ENCODE data around the gene GJD2.

GJD2 gene

GRCh38 chr15:34754674-34755418, at the start of gene GJD2:
Gene GJD2, minus strand, starts transcription at chr15:34754998. Its CDS starts 510 bp downstream, at chr15:34754488.
- no peak for DNase-seq

DNA sequence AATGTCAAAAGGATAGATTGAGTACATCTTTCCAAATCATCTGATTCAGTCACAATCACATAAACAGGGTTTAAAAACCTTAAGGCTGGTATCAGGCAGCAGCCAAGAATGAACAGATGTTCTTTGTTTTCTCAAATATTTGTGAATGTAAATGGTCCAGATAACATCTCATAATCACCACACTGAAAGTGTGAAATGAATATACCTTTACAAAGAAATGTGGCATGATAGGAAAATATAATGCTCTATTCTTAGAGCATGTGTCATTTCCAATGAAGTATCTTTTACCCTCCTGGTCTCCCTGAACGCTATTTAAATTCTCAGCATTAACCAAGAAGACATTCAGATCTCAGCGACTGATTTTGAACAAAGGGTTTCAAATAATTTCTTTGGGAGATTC, 49.3 kb upstream of the GJD2 start:
- DNase-seq: no peak

GRCh38 chr15:34802803-34803750, 48.3 kb upstream of the GJD2 start:
- no peak for DNase-seq

GRCh38 chr15:34802371-34802770, 47.6 kb upstream of the GJD2 start:
- DNase-seq: no peak

GRCh38 chr15:34799149-34800101, 44.6 kb upstream of the GJD2 start:
- DNase-seq: no peak

DNA sequence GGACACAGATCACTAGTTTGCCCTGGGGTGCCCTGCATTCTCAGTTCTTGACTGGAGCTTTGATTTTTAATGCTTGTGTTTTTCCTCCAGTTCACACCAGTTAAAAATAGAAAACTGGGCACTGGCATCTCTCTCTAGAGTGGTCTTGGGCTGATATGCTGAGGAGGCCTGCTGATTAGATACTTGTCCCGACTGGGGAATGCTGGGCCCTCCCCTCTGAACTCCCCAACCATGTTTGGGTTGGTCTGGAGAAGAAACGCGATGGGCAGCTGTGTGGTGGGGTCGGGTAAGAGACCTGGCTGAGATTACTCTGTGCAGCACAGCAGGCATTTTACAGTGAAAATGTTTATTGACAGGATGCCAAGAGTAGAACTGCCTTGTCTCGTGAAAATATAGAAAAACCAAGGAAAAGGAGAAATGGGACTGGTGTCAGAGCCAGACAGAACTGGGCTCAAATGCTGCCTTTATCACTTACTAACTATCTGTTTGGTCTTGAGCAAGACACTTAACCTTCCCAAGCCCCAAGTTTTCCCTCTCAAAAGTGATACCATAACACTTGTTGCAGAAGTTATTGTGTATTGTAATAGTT, 42.1 kb upstream of the GJD2 start:
- DNase-seq: no peak

- DNase-seq: no peak
Observed at GRCh38 chr15:34795267-34796081, 40.7 kb upstream of the GJD2 start, which contains the start of gene ACTC1. Gene ACTC1, minus strand, starts transcription at chr15:34795549. Its CDS starts 741 bp downstream, at chr15:34794808.

DNA sequence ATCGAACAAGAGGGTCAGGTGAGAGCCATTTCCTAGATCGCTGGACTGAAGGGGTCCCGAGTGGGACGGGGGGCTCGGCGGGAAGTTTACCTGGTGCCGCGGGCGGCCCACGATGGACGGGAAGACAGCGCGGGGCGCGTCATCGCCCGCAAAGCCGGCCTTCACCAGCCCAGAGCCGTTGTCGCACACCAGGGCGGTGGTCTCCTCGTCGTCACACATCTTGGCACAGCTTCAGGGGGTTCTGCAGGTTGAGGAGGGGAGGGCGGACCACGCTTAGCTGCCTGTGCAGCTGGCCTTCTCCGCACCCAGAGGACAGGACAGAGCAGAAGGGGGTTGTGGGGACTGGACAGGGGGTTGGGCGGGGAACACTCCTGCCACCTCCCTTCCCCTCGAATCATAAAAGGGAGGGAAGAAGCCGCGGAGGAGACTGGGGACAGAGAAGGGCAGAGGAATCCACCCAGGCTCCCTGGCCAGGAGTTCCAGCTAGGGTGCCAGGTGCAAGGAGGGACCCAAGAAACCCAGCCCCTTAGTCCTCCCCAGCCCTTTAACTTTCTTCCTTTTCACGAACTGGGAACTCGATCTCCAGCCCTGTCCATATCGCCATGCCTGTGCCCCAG, 39.9 kb upstream of the GJD2 start:
- DNase-seq: no peak

DNA sequence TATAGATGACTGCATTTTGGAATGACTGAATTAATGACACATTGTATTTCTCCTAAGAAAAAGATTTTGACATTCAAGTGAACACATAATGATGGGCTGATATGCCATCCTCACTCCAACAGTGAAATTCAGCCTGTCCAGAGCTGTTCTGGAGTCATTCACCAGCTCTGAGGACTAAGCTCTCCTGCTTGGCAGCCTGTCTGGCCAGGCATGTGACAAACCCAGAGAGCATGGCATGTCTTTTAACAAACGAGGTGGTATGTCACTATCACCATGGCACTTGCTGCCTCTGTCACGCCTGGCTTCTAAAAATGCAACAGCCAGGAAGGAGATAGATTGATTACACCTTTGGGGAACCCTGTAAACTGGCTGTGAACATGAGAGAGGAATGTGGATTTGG, 39.1 kb upstream of the GJD2 start:
- no peak for DNase-seq

DNA sequence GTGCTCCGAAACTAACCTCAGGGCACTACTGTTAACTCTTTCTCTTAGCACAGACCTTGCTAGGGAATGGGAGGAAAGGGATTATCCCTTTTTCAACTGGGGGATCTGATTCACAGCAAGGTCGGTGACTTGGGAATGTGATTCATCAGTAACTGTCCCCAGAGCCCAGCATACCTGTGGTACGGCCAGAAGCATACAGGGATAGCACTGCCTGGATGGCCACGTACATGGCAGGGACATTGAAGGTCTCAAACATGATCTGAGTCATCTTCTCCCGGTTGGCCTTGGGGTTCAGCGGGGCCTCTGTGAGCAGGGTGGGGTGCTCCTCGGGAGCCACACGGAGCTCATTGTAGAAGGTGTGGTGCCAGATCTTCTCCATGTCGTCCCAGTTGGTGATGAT, 38.3 kb upstream of the GJD2 start:
- no peak for DNase-seq

DNA sequence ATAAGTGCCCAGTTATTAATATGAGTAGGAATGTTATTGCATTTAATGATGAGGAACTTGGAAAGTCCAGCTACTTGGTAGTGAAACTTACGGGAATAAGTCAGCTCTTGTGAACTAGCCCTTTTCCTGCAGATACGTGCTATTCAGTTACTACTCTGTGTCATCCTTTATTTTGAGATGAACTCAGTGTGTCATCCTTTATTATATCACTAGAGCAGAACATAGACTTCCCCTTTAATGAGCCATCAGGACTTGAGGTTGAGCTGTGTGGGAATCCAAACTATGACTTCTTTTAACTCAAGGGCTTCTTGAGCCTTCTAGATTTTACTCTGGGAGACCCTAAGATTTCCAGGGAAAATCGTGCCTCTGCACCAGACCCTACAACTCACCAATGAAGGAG, 36.9 kb upstream of the GJD2 start:
- DNase-seq: no peak

DNA sequence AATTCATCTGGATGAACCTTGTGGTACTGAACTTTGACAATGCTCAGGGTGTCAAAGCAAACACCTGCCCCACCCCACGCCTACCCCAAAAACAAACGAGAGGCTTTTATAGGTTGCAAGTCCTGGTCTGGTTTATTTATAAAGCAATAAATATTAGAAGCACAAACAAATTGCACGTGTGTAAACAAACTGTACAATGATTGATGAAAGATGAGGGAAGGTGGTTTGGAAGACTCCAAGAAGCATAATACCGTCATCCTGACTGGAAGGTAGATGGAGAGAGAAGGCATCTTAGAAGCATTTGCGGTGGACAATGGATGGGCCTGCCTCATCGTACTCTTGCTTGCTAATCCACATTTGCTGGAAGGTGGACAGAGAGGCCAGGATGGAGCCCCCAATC, 35.3 kb upstream of the GJD2 start:
- DNase-seq: no peak

DNA sequence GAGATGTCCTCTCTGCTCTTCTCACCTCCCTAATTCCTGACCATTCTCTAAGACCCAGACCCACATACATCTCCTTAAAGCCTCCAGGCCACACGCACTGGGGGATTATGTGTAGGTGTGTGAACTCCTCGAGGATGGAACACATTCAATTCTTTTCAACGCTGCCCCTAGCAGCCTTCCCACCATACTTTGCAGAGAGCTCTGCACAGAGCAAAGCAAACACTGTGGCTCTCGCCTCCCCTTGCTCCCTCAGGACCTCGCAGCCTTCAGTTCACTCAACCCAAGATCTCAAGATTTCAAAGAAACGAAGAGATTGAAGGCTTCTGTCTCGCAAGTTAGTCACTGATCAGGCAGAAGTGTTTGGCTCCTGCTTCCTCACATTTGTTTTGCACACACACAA, 34.5 kb upstream of the GJD2 start:
- DNase-seq: no peak

DNA sequence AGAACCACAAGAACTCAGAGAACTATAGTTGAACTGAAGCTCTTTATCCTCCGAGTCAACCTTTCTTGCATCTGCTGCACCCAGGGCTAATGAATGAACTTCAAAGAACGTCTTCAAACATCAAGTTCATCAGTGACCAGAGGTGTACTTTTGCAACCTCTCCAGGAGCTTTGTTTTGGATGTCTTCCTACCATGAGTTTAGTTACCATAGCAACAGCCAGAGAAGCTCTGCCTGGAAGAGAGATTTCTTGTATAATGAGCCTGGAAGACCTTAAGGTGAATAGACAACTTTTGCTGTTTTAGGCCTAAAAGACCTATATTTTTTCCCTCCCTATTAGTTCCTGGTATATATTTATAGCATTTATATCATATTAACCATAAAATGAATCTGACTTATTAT, 31.4 kb upstream of the GJD2 start:
- DNase-seq: no peak

- DNase-seq: no peak
Observed at GRCh38 chr15:34783991-34784390, 29.2 kb upstream of the GJD2 start.

- DNase-seq: no peak
Observed at GRCh38 chr15:34783431-34783830, 28.6 kb upstream of the GJD2 start.

DNA sequence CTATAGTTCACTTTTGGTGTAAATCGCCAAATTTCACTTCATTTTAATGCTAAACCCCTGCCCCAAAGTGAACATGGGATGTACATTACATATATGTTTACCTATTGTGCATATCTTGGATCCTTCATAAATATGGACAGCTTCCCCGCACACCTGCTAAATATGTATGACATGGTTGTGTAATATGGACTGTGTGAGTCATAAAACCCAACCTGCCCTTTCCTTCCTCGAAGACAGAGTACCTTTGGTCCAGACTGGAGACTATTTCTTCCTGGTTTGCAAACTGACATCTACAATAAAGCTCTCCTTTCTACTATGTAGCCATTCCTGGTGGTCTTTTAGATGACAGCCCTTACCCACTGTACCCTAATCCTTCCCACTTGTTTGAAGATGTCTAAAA, 28.1 kb upstream of the GJD2 start:
- DNase-seq: no peak

GRCh38 chr15:34780725-34781124, 25.9 kb upstream of the GJD2 start:
- no peak for DNase-seq

DNA sequence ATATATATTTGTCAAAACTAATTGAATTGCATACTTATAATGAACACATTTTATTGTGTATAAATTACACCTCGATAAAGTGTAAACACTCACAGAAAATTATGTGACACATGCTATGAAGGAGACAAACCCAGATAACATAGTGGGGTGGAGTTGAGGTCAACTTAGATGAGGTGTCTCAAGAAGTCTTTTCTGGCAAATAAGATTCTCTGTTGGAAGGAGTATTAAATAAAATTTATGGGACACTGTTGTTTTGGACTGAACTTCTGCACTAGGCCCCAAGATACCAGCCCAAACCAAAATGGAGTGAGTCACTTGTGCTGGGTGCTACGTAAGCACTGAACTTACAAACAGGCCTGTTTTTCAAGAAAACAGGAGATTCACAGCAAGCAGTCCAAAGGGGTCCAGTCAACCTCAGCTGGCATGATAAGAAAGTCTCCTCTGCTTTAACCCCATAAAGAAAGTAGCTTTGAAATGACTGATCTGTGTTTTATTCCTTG, 21.9 kb upstream of the GJD2 start:
- DNase-seq: no peak

GRCh38 chr15:34773917-34774316, 19.1 kb upstream of the GJD2 start:
- no peak for DNase-seq

GRCh38 chr15:34773013-34773412, 18.2 kb upstream of the GJD2 start:
- no peak for DNase-seq

All from Kasumi-1 (cell line).